Measurements from ENCODE around the gene IFT74.

Gene IFT74

GRCh38 chr9:26973989-26974388, 17.8 kb downstream of the IFT74 start:
- Histone ChIP-seq H3K27ac (ENCODE audit: low read length) (no peak overlapping the region), H3K36me3 (ENCODE audit: control insufficient read depth, insufficient read depth, low read length) (no peaks in the 10 kb centered on the region), H3K4me1 (ENCODE audit: control insufficient read depth, insufficient read depth, low read length) (no peaks in the 10 kb centered on the region), H3K9me3 (ENCODE audit: control insufficient read depth, insufficient read depth, low read length) (no peaks in the 10 kb centered on the region), H3K27me3 (ENCODE audit: control insufficient read depth, insufficient read depth, low read length) (no peaks in the 10 kb centered on the region), H3K4me3 (ENCODE audit: low read length) (no peak overlapping the region)
- DNase-seq (ENCODE audit: low read depth, low spot score): no peak
- WGBS (ENCODE audit: insufficient coverage, insufficient read length): no CpG with 5 or more reads among the region's 5 CpGs

GRCh38 chr9:26974927-26975326, 18.7 kb downstream of the IFT74 start:
- Histone ChIP-seq H3K36me3 (ENCODE audit: control insufficient read depth, insufficient read depth, low read length) (no peaks in the 10 kb centered on the region), H3K4me3 (ENCODE audit: low read length) (no peak overlapping the region), H3K9me3 (ENCODE audit: control insufficient read depth, insufficient read depth, low read length) (no peaks in the 10 kb centered on the region), H3K27me3 (ENCODE audit: control insufficient read depth, insufficient read depth, low read length) (no peaks in the 10 kb centered on the region), H3K4me1 (ENCODE audit: control insufficient read depth, insufficient read depth, low read length) (no peaks in the 10 kb centered on the region), H3K27ac (ENCODE audit: low read length) (no peak overlapping the region)
- WGBS (ENCODE audit: insufficient coverage, insufficient read length): no CpG with 5 or more reads among the region's 4 CpGs
- DNase-seq (ENCODE audit: low read depth, low spot score): no peak

- H3K4me1 ChIP-seq (ENCODE audit: control insufficient read depth, insufficient read depth, low read length): no peaks in the 10 kb centered on the region
- WGBS (ENCODE audit: insufficient coverage, insufficient read length): no CpG with 5 or more reads among the region's 18 CpGs
- peak; percentile 13 for DNase-seq (ENCODE audit: low read depth, low spot score)
- no peaks in the 10 kb centered on the region for H3K27me3 ChIP-seq (ENCODE audit: control insufficient read depth, insufficient read depth, low read length)
- no peaks in the 10 kb centered on the region for H3K36me3 ChIP-seq (ENCODE audit: control insufficient read depth, insufficient read depth, low read length)
- no peak overlapping the region for H3K4me3 ChIP-seq (ENCODE audit: low read length)
- H3K9me3 ChIP-seq (ENCODE audit: control insufficient read depth, insufficient read depth, low read length): no peaks in the 10 kb centered on the region
- H3K27ac ChIP-seq (ENCODE audit: low read length): no peak overlapping the region
Measured at GRCh38 chr9:26975728-26976707, 19.8 kb downstream of the IFT74 start.

- Histone ChIP-seq H3K4me3 (ENCODE audit: low read length) (no peak overlapping the region), H3K27me3 (ENCODE audit: control insufficient read depth, insufficient read depth, low read length) (no peaks in the 10 kb centered on the region), H3K9me3 (ENCODE audit: control insufficient read depth, insufficient read depth, low read length) (no peaks in the 10 kb centered on the region), H3K4me1 (ENCODE audit: control insufficient read depth, insufficient read depth, low read length) (no peaks in the 10 kb centered on the region), H3K36me3 (ENCODE audit: control insufficient read depth, insufficient read depth, low read length) (no peaks in the 10 kb centered on the region; the same call in 1 of the 2 replicates), H3K27ac (ENCODE audit: low read length) (no peak overlapping the region)
- no peak for DNase-seq (ENCODE audit: low read depth, low spot score)
- no CpG with 5 or more reads among the region's 1 CpG for whole genome bisulfite sequencing (ENCODE audit: insufficient coverage, insufficient read length)
Measured at GRCh38 chr9:26983340-26983739, 27.1 kb downstream of the IFT74 start.

GRCh38 chr9:26995810-26996209, 39.6 kb downstream of the IFT74 start:
- Histone ChIP-seq H3K4me3 (ENCODE audit: low read length) (no peak overlapping the region), H3K27me3 (ENCODE audit: control insufficient read depth, insufficient read depth, low read length) (no peaks in the 10 kb centered on the region), H3K27ac (ENCODE audit: low read length) (no peak overlapping the region), H3K4me1 (ENCODE audit: control insufficient read depth, insufficient read depth, low read length) (no peaks in the 10 kb centered on the region), H3K36me3 (ENCODE audit: control insufficient read depth, insufficient read depth, low read length) (no peaks in the 10 kb centered on the region), H3K9me3 (ENCODE audit: control insufficient read depth, insufficient read depth, low read length) (no peaks in the 10 kb centered on the region)
- WGBS (ENCODE audit: insufficient coverage, insufficient read length): no CpG with 5 or more reads among the region's 2 CpGs
- no peak for DNase-seq (ENCODE audit: low read depth, low spot score)

GRCh38 chr9:27003426-27004077, 47.3 kb downstream of the IFT74 start:
- Histone ChIP-seq H3K4me3 (ENCODE audit: low read length) (no peak overlapping the region), H3K4me1 (ENCODE audit: control insufficient read depth, insufficient read depth, low read length) (no peaks in the 10 kb centered on the region), H3K36me3 (ENCODE audit: control insufficient read depth, insufficient read depth, low read length) (no peaks in the 10 kb centered on the region), H3K27ac (ENCODE audit: low read length) (no peak overlapping the region), H3K9me3 (ENCODE audit: control insufficient read depth, insufficient read depth, low read length) (no peaks in the 10 kb centered on the region), H3K27me3 (ENCODE audit: control insufficient read depth, insufficient read depth, low read length) (no peaks in the 10 kb centered on the region)
- DNase-seq (ENCODE audit: low read depth, low spot score): no peak
- WGBS (ENCODE audit: insufficient coverage, insufficient read length): no CpG with 5 or more reads among the region's 3 CpGs

GRCh38 chr9:27005491-27005890, 49.3 kb downstream of the IFT74 start, which contains the start of gene LRRC19:
TSS of gene LRRC19 (minus strand) at chr9:27005672. CDS start at chr9:26999694, 5,978 bp downstream.
- H3K4me3 ChIP-seq (ENCODE audit: low read length): no peak within 1 kb of the TSS
- H3K36me3 ChIP-seq (ENCODE audit: control insufficient read depth, insufficient read depth, low read length): no peaks in the 10 kb centered on the region
- no peak within 1 kb of the TSS for H3K27ac ChIP-seq (ENCODE audit: low read length)
- H3K9me3 ChIP-seq (ENCODE audit: control insufficient read depth, insufficient read depth, low read length): no peaks in the 10 kb centered on the region
- no CpG with 5 or more reads among the region's 3 CpGs for WGBS (ENCODE audit: insufficient coverage, insufficient read length)
- H3K4me1 ChIP-seq (ENCODE audit: control insufficient read depth, insufficient read depth, low read length): no peaks in the 10 kb centered on the region
- DNase-seq (ENCODE audit: low read depth, low spot score): no peak
- no peaks in the 10 kb centered on the region for H3K27me3 ChIP-seq (ENCODE audit: control insufficient read depth, insufficient read depth, low read length)

GRCh38 chr9:27019589-27019988, 63.4 kb downstream of the IFT74 start:
- Histone ChIP-seq H3K4me3 (ENCODE audit: low read length) (no peak overlapping the region), H3K9me3 (ENCODE audit: control insufficient read depth, insufficient read depth, low read length) (no peaks in the 10 kb centered on the region), H3K27ac (ENCODE audit: low read length) (no peak overlapping the region), H3K4me1 (ENCODE audit: control insufficient read depth, insufficient read depth, low read length) (no peaks in the 10 kb centered on the region), H3K27me3 (ENCODE audit: control insufficient read depth, insufficient read depth, low read length) (no peaks in the 10 kb centered on the region), H3K36me3 (ENCODE audit: control insufficient read depth, insufficient read depth, low read length) (0 out of 2 replicates have a peak, but pooled peaks cover 2% of the 10 kb centered on the region)
- DNase-seq (ENCODE audit: low read depth, low spot score): no peak

- no CpG with 5 or more reads among the region's 5 CpGs for WGBS (ENCODE audit: insufficient coverage, insufficient read length)
- Histone ChIP-seq H3K36me3 (ENCODE audit: control insufficient read depth, insufficient read depth, low read length) (0 out of 2 replicates have a peak, but pooled peaks cover 2% of the 10 kb centered on the region), H3K9me3 (ENCODE audit: control insufficient read depth, insufficient read depth, low read length) (no peaks in the 10 kb centered on the region), H3K4me3 (ENCODE audit: low read length) (no peak overlapping the region), H3K27me3 (ENCODE audit: control insufficient read depth, insufficient read depth, low read length) (no peaks in the 10 kb centered on the region), H3K4me1 (ENCODE audit: control insufficient read depth, insufficient read depth, low read length) (no peaks in the 10 kb centered on the region), H3K27ac (ENCODE audit: low read length) (no peak overlapping the region)
- no peak for DNase-seq (ENCODE audit: low read depth, low spot score)
Measured at GRCh38 chr9:27022920-27023319, 66.7 kb downstream of the IFT74 start.

- Histone ChIP-seq H3K36me3 (ENCODE audit: control insufficient read depth, insufficient read depth, low read length) (no peaks in the 10 kb centered on the region), H3K27me3 (ENCODE audit: control insufficient read depth, insufficient read depth, low read length) (no peaks in the 10 kb centered on the region), H3K9me3 (ENCODE audit: control insufficient read depth, insufficient read depth, low read length) (no peaks in the 10 kb centered on the region), H3K4me1 (ENCODE audit: control insufficient read depth, insufficient read depth, low read length) (no peaks in the 10 kb centered on the region), H3K4me3 (ENCODE audit: low read length) (no peak overlapping the region), H3K27ac (ENCODE audit: low read length) (no peak overlapping the region)
- DNase-seq (ENCODE audit: low read depth, low spot score): no peak
- no CpG with 5 or more reads among the region's 7 CpGs for WGBS (ENCODE audit: insufficient coverage, insufficient read length)
Measured at GRCh38 chr9:27029186-27029585, 73.0 kb downstream of the IFT74 start.
